HCT116 (cell line): Measurements from ENCODE around the gene MSANTD4. TPM values are rescaled to one million over a fixed set of nuclear protein-coding genes. Genes with fewer than 3 reads are reported as not detected.

Source experiments
- ATAC-seq: fragments of 200-7000 bp; cut with Tn5 transposase; 2 replicates; pipeline ENCODE4 v1.9.1; 2020; ENCODE audit warnings: mild to moderate bottlenecking, moderate library complexity
- BruUV-seq: library from RNA; stranded (reverse); fragments of 400-500 nt; replicated peaks from 2 replicates; lab custom pipeline; 2021; lab: Mats Ljungman, UMichigan
- CTCF ChIA-PET: fragments of 300-600 bp; sonication (Branson Sonifier 250); formaldehyde crosslinking; loops from one replicate; lab custom pipeline; 2021; ENCODE audit warnings: antibody characterized with exemption; lab: Charles Lee
- POLR2A ChIA-PET: fragments of 300-600, 350-600 bp; sonication (Branson Sonifier 250); formaldehyde crosslinking; loops from one replicate; lab custom pipeline; 2021; ENCODE audit warnings: antibody characterized with exemption; lab: Charles Lee
- RAD21 ChIA-PET, 2 experiments: fragments of 300-600 bp; sonication (Branson Sonifier 250); formaldehyde crosslinking; loops; one replicate each; lab custom pipeline; 2023; ENCODE audit warnings: low total read pairs in 2 of 2; ENCODE audit not compliant: uncharacterized antibody in 2 of 2, unreplicated experiment in 2 of 2, low non-redundant PET in 1 of 2; lab: Charles Lee
- DNase-seq: peaks from one replicate; pipeline ENCODE4 v3.0.0-alpha.2; 2010; ENCODE audit warnings: low read depth, low spot score
- H2AFZ ChIP-seq: fragments of 200-600 bp; shearing (Covaris generic), sonication (generic); 2 replicates; pipeline ENCODE4 v1.6.1; 2017; ENCODE audit warnings: low read depth, mixed run types, mixed read lengths, antibody characterized with exemption, low read length; ENCODE audit not compliant: poor library complexity, severe bottlenecking
- H3K27ac ChIP-seq: 2 replicates; pipeline ENCODE4 v1.5.1; 2012; ENCODE audit warnings: low read depth, low read length
- H3K27me3 ChIP-seq: fragments of 200-600 bp; sonication (generic); 2 replicates; pipeline ENCODE4 v1.6.1; 2016; ENCODE audit warnings: mixed run types, low read length, mixed read lengths; ENCODE audit not compliant: insufficient read depth
- H3K36me3 ChIP-seq, 2 experiments: fragments of 200-500 bp in 1 of 2; fragments of 200-600 bp in 1 of 2; sonication (Bioruptor generic) in 1 of 2; sonication (generic) in 1 of 2; 2 replicates each; pipeline versions ENCODE4 v1.5.1 to v1.6.1; 2014 to 2016; ENCODE audit warnings: low read length in 2 of 2, inconsistent platforms in 1 of 2, mixed read lengths in 1 of 2, mixed run types in 1 of 2; ENCODE audit not compliant: insufficient read depth in 2 of 2, control insufficient read depth in 1 of 2
- H3K4me1 ChIP-seq, 2 experiments: fragments of 200-600 bp in 1 of 2; sonication (generic) in 1 of 2; 2 replicates each; pipeline versions ENCODE4 v1.5.1 to v1.6.1; 2012 to 2017; ENCODE audit warnings: low read length in 2 of 2, inconsistent platforms in 1 of 2, mild to moderate bottlenecking in 1 of 2, mixed read lengths in 1 of 2, mixed run types in 1 of 2, moderate library complexity in 1 of 2; ENCODE audit not compliant: insufficient read depth in 2 of 2, control insufficient read depth in 1 of 2
- H3K4me2 ChIP-seq: fragments of 200-600 bp; sonication (generic); 2 replicates; pipeline ENCODE4 v1.6.1; 2017; ENCODE audit warnings: mixed run types, low read length, mixed read lengths
- H3K4me3 ChIP-seq, 2 experiments: fragments of 200-600 bp in 1 of 2; sonication (generic) in 1 of 2; replicated peaks in 1 of 2; 2 replicates each; pipeline ENCODE4 v1.5.1; 2011 to 2016; ENCODE audit warnings: low read length in 2 of 2, control low read depth in 1 of 2, low read depth in 1 of 2, mild to moderate bottlenecking in 1 of 2, mixed read lengths in 1 of 2, mixed run types in 1 of 2
- H3K79me2 ChIP-seq: fragments of 200-600 bp; sonication (generic); 2 replicates; pipeline ENCODE4 v1.6.1; 2017; ENCODE audit warnings: mild to moderate bottlenecking, mixed run types, low read length, moderate library complexity, mixed read lengths; ENCODE audit not compliant: insufficient read depth
- H3K9ac ChIP-seq: fragments of 200-600 bp; sonication (generic); 2 replicates; pipeline ENCODE4 v1.6.1; 2016; ENCODE audit warnings: low read length, mixed read lengths
- H3K9me2 ChIP-seq: fragments of 200-600 bp; sonication (generic), shearing (Covaris generic); 2 replicates; pipeline ENCODE4 v1.6.1; 2017; ENCODE audit warnings: mixed run types, mild to moderate bottlenecking, moderate library complexity; ENCODE audit not compliant: insufficient read depth
- H3K9me3 ChIP-seq, 2 experiments: fragments of 200-500 bp in 1 of 2; fragments of 200-600 bp in 1 of 2; sonication (Bioruptor generic) in 1 of 2; sonication (generic) in 1 of 2; 2 replicates each; pipeline ENCODE4 v1.6.1; 2014 to 2017; ENCODE audit warnings: low read length in 2 of 2, mixed read lengths in 2 of 2, inconsistent platforms in 1 of 2, low read depth in 1 of 2, mild to moderate bottlenecking in 1 of 2, mixed run types in 1 of 2, moderate library complexity in 1 of 2; ENCODE audit not compliant: control insufficient read depth in 1 of 2, insufficient read depth in 1 of 2
- H4K20me1 ChIP-seq: fragments of 200-600 bp; sonication (generic), shearing (Covaris generic); 2 replicates; pipeline ENCODE4 v1.6.1; 2017; ENCODE audit warnings: mixed run types, mild to moderate bottlenecking, moderate library complexity; ENCODE audit not compliant: insufficient read depth
- CBX3 ChIP-seq: IDR thresholded peaks from 2 replicates; pipeline ENCODE4 v1.6.1; 2012; ENCODE audit warnings: low read depth
- CEBPB ChIP-seq: IDR thresholded peaks from 2 replicates; pipeline ENCODE4 v1.6.1; 2012; ENCODE audit warnings: low read depth
- CTCF ChIP-seq, 3 experiments: fragments of 200-600 bp in 1 of 3; sonication (generic) in 1 of 3; IDR thresholded peaks in 2 of 3; conservative IDR thresholded peaks in 1 of 3; 2 replicates each; pipeline ENCODE4 v1.5.1; 2012 to 2017; ENCODE audit warnings: low read depth in 2 of 3, low read length in 2 of 3, antibody characterized with exemption in 1 of 3, borderline replicate concordance in 1 of 3, control low read depth in 1 of 3, mild to moderate bottlenecking in 1 of 3, mixed read lengths in 1 of 3, mixed run types in 1 of 3, moderate library complexity in 1 of 3; ENCODE audit not compliant: insufficient read depth in 1 of 3
- EGR1 ChIP-seq: IDR thresholded peaks from 2 replicates; pipeline ENCODE4 v1.6.1; 2012; ENCODE audit warnings: low read depth
- ELF1 ChIP-seq: IDR thresholded peaks from 2 replicates; pipeline ENCODE4 v1.6.1; 2012; ENCODE audit warnings: low read depth, borderline replicate concordance
- EZH2phosphoT487 ChIP-seq: fragments of 200-600 bp; IDR thresholded peaks from 2 replicates; pipeline ENCODE4 v1.6.1; 2018; ENCODE audit warnings: antibody characterized with exemption, borderline replicate concordance
- FOSL1 ChIP-seq: IDR thresholded peaks from 2 replicates; pipeline ENCODE4 v1.6.1; 2012; ENCODE audit warnings: low read depth
- JUND ChIP-seq: IDR thresholded peaks from 2 replicates; pipeline ENCODE4 v1.6.1; 2012
- MAX ChIP-seq: IDR thresholded peaks from 2 replicates; pipeline ENCODE4 v1.6.1; 2012
- POLR2A ChIP-seq: IDR thresholded peaks from 2 replicates; pipeline ENCODE4 v1.7.0; 2011; ENCODE audit warnings: borderline replicate concordance; ENCODE audit not compliant: insufficient read depth, insufficient read length; ENCODE audit errors: extremely low read depth
- POLR2AphosphoS5 ChIP-seq: IDR thresholded peaks from 2 replicates; pipeline ENCODE4 v1.6.1; 2011; ENCODE audit warnings: mild to moderate bottlenecking, low read depth, low read length, moderate library complexity
- SIN3A ChIP-seq: IDR thresholded peaks from 2 replicates; pipeline ENCODE4 v1.6.1; 2012; ENCODE audit warnings: low read depth
- SP1 ChIP-seq: IDR thresholded peaks from 2 replicates; pipeline ENCODE4 v1.6.1; 2012; ENCODE audit warnings: low read depth
- SRF ChIP-seq: IDR thresholded peaks from 2 replicates; pipeline ENCODE4 v1.6.1; 2012; ENCODE audit warnings: low read depth
- YY1 ChIP-seq: IDR thresholded peaks from 2 replicates; pipeline ENCODE4 v1.6.1; 2011; ENCODE audit warnings: low read length, low read depth, moderate library complexity, mild to moderate bottlenecking; ENCODE audit not compliant: insufficient replicate concordance; ENCODE audit errors: extremely low read depth
- ZFX ChIP-seq: fragments of 450-650 bp; IDR thresholded peaks from 2 replicates; pipeline ENCODE4 v1.6.1; 2017
- ZNF274 ChIP-seq: fragments of 200-500 bp; sonication (Bioruptor generic); IDR thresholded peaks from 2 replicates; pipeline ENCODE4 v1.6.1; 2014; ENCODE audit warnings: mild to moderate bottlenecking, low read depth, low read length, inconsistent platforms
- intact Hi-C: fragments of 100-400 bp; cut with micrococcal nuclease; formaldehyde crosslinking; loops from 2 replicates; pipeline ENCODE4 v1.10.0; 2022
- total RNA-seq: library from RNA; stranded (reverse); gene quantifications from one replicate; pipeline ENCODE4 v1.2.1, GENCODE V29; 2021; ENCODE audit not compliant: unreplicated experiment
- TF ChIP-seq, protein P1 (sequence below): IDR thresholded peaks from 2 replicates; pipeline ENCODE4 v1.6.1; 2011; ENCODE audit warnings: mild to moderate bottlenecking, low read length, moderate library complexity; ENCODE audit not compliant: insufficient replicate concordance; ENCODE audit errors: extremely low read depth
- TF ChIP-seq, protein P2 (sequence below): IDR thresholded peaks from 2 replicates; pipeline ENCODE4 v1.6.1; 2012

MSANTD4 gene
- total RNA-seq, 1 experiment from 2014 or later, result 15.7 TPM

DNA sequence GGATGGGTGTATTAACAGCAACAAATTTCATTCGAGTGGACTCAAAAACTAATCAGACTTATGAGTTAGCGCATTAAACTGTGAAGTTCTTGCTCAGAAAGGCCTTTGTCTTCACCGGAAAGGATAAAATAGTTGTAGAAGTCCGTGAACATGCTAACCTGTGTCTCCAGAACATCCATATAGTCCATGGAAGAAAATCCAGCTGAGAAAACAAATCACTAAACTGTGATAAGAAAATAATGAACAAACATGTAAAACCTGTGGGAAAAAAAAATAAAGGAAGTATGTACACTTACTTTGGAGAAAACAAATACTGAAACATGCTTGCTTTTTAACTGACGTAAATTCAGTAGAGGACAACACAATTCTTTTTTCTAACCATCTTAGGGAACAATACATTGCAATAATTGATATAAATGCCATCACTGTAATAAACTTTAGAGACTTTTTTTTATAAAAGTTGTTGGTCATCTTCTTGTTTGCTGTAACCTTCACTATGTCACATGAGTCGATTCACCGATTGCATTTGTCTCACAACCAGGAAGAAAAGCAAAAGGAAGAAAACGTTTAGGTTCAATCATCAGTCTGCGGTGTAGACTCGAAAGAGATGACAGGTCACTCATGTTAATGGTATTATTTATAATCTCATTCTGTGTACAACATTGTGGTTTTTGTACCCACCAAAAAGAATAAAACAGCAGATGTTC, 41.9 kb downstream of the MSANTD4 start:
- no peak overlapping the region for H3K4me3 ChIP-seq
- no peak overlapping the region for H3K9ac ChIP-seq
- H4K20me1 ChIP-seq, result no peaks in the 10 kb centered on the region
- no TSS peak for BruUV-seq
- H2AFZ ChIP-seq, result no peak overlapping the region
- TF ChIP-seq SP1 (no peak), EGR1 (no peak), ZFX (no peak), SRF (no peak), POLR2AphosphoS5 (no peak), POLR2A (no peak), ZNF274 (no peak), ELF1 (no peak), CTCF (IDR thresholded peaks at IDR 0.05 in 2 of 3, conservative IDR thresholded peaks at IDR 0.05 in 1 of 3; ENCODE audit: borderline replicate concordance in 1 of 3, insufficient read depth in 1 of 3, low read depth in 2 of 3, low read length in 2 of 3) (no peak), MAX (no peak), CBX3 (no peak), JUND (no peak), EZH2phosphoT487 (no peak), SIN3A (no peak), FOSL1 (no peak), YY1 (no peak), CEBPB (no peak)
- TF ChIP-seq, protein P1, sequence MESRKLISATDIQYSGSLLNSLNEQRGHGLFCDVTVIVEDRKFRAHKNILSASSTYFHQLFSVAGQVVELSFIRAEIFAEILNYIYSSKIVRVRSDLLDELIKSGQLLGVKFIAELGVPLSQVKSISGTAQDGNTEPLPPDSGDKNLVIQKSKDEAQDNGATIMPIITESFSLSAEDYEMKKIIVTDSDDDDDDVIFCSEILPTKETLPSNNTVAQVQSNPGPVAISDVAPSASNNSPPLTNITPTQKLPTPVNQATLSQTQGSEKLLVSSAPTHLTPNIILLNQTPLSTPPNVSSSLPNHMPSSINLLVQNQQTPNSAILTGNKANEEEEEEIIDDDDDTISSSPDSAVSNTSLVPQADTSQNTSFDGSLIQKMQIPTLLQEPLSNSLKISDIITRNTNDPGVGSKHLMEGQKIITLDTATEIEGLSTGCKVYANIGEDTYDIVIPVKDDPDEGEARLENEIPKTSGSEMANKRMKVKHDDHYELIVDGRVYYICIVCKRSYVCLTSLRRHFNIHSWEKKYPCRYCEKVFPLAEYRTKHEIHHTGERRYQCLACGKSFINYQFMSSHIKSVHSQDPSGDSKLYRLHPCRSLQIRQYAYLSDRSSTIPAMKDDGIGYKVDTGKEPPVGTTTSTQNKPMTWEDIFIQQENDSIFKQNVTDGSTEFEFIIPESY, result no peak
- TF ChIP-seq, protein P2, sequence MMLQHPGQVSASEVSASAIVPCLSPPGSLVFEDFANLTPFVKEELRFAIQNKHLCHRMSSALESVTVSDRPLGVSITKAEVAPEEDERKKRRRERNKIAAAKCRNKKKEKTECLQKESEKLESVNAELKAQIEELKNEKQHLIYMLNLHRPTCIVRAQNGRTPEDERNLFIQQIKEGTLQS, result no peak
- no peak for ATAC-seq
- no peak for DNase-seq
- CTCF ChIA-PET, result no interaction called here
- H3K9me2 ChIP-seq, result no peaks in the 10 kb centered on the region
- H3K27me3 ChIP-seq, result no peaks in the 10 kb centered on the region
- H3K9me3 ChIP-seq, result no peaks in the 10 kb centered on the region
- intact Hi-C loops, result no loop called here
- POLR2A ChIA-PET, result no interaction called here
- H3K36me3 ChIP-seq, result no peaks in the 10 kb centered on the region
- H3K79me2 ChIP-seq, result no peaks in the 10 kb centered on the region
- no peak overlapping the region for H3K4me2 ChIP-seq
- H3K4me1 ChIP-seq, result no peaks in the 10 kb centered on the region
- no peak overlapping the region for H3K27ac ChIP-seq
- RAD21 ChIA-PET, result no interaction called here
